ENCODE measurements around the gene PLEKHA6.
"Not testable (repeated sequence)": the region's sequence is repeated elsewhere in the genome, so short reads cannot be mapped to it uniquely, and the experiment has no call there.

PLEKHA6 gene

GRCh38 chr1:204334455-204334854 is 25.3 kb downstream of the PLEKHA6 start:
- no peak for DNase-seq

- DNase-seq: no peak
Measured at GRCh38 chr1:204333427-204333826, 26.3 kb downstream of the PLEKHA6 start.

- DNase-seq: no peak
Measured at GRCh38 chr1:204331847-204332487, 27.8 kb downstream of the PLEKHA6 start.

GRCh38 chr1:204331275-204331674 is 28.5 kb downstream of the PLEKHA6 start:
- no peak for DNase-seq

- not testable (repeated sequence) for DNase-seq
Measured at GRCh38 chr1:204327870-204328269, 31.9 kb downstream of the PLEKHA6 start.

- DNase-seq: peak in 1 of 4 experiments; percentile 6
Measured at GRCh38 chr1:204327359-204327758, 32.4 kb downstream of the PLEKHA6 start.

GRCh38 chr1:204326771-204327300 is 32.9 kb downstream of the PLEKHA6 start:
- no peak for DNase-seq

- DNase-seq: no peak
Measured at GRCh38 chr1:204325944-204326343, 33.8 kb downstream of the PLEKHA6 start.

GRCh38 chr1:204323887-204324286 is 35.8 kb downstream of the PLEKHA6 start:
- DNase-seq: peak in 1 of 4 experiments; percentile 22

GRCh38 chr1:204322339-204322868 is 37.3 kb downstream of the PLEKHA6 start:
- DNase-seq: no peak

GRCh38 chr1:204321665-204322064 is 38.1 kb downstream of the PLEKHA6 start:
- DNase-seq: no peak

- no peak for DNase-seq
Measured at GRCh38 chr1:204321051-204321450, 38.7 kb downstream of the PLEKHA6 start.

- DNase-seq: no peak
Measured at GRCh38 chr1:204320382-204320804, 39.3 kb downstream of the PLEKHA6 start.

GRCh38 chr1:204319462-204319861 is 40.3 kb downstream of the PLEKHA6 start:
- DNase-seq: no peak

- no peak for DNase-seq
Measured at GRCh38 chr1:204319027-204319426, 40.7 kb downstream of the PLEKHA6 start.

GRCh38 chr1:204318324-204318723 is 41.4 kb downstream of the PLEKHA6 start:
- no peak for DNase-seq

- no peak for DNase-seq
Measured at GRCh38 chr1:204317170-204317569, 42.6 kb downstream of the PLEKHA6 start.

- DNase-seq: no peak
Measured at GRCh38 chr1:204316164-204316563, 43.6 kb downstream of the PLEKHA6 start.

GRCh38 chr1:204314893-204315658 is 44.7 kb downstream of the PLEKHA6 start:
- no peak for DNase-seq

GRCh38 chr1:204314171-204314892 is 45.4 kb downstream of the PLEKHA6 start:
- no peak for DNase-seq

GRCh38 chr1:204313675-204314074 is 46.1 kb downstream of the PLEKHA6 start:
- DNase-seq: no peak

- DNase-seq: not testable (repeated sequence)
Measured at GRCh38 chr1:204310970-204311369, 48.8 kb downstream of the PLEKHA6 start.

Measured in suppressor macrophage (primary cell).